AML-193 (cell line): ENCODE results near the gene OLIG1.

Source experiments
- DNase-seq, 2 experiments: peaks; one replicate each; lab custom pipeline; 2025; lab: John Stamatoyannopoulos, UW

The OLIG1 gene

GRCh38 chr21:33031152-33031911 is 38.6 kb upstream of the OLIG1 start:
- no peak for DNase-seq

GRCh38 chr21:33032434-33033047 is 37.4 kb upstream of the OLIG1 start:
- no peak for DNase-seq

GRCh38 chr21:33033094-33033951 is 36.6 kb upstream of the OLIG1 start:
- DNase-seq: no peak

GRCh38 chr21:33033961-33034413 is 36.0 kb upstream of the OLIG1 start:
- DNase-seq: no peak

- DNase-seq: no peak
Observed at GRCh38 chr21:33035147-33035546, 34.8 kb upstream of the OLIG1 start.

- DNase-seq: peak; percentile 90 to 92
Observed at GRCh38 chr21:33036430-33037162, 33.3 kb upstream of the OLIG1 start.

- DNase-seq: no peak
Observed at GRCh38 chr21:33037501-33037900, 32.4 kb upstream of the OLIG1 start.

GRCh38 chr21:33039536-33039935 is 30.4 kb upstream of the OLIG1 start:
- no peak for DNase-seq

- DNase-seq: no peak
Observed at GRCh38 chr21:33040215-33040614, 29.7 kb upstream of the OLIG1 start.

GRCh38 chr21:33041981-33042380 is 28.0 kb upstream of the OLIG1 start:
- no peak for DNase-seq

- no peak for DNase-seq
Observed at GRCh38 chr21:33042812-33043211, 27.1 kb upstream of the OLIG1 start.

GRCh38 chr21:33046455-33046854 is 23.5 kb upstream of the OLIG1 start:
- DNase-seq: no peak

- DNase-seq: no peak
Observed at GRCh38 chr21:33047231-33047630, 22.7 kb upstream of the OLIG1 start.

GRCh38 chr21:33051925-33052324 is 18.0 kb upstream of the OLIG1 start:
- DNase-seq: no peak

GRCh38 chr21:33053951-33054350 is 16.0 kb upstream of the OLIG1 start:
- DNase-seq: no peak

GRCh38 chr21:33055991-33056390 is 13.9 kb upstream of the OLIG1 start:
- DNase-seq: no peak

GRCh38 chr21:33057385-33057940 is 12.5 kb upstream of the OLIG1 start:
- no peak for DNase-seq

- DNase-seq: no peak
Observed at GRCh38 chr21:33058527-33058926, 11.4 kb upstream of the OLIG1 start.

- DNase-seq: peak; percentile 20 to 39
Observed at GRCh38 chr21:33058957-33059356, 11.0 kb upstream of the OLIG1 start.

GRCh38 chr21:33059380-33059841 is 10.5 kb upstream of the OLIG1 start:
- peak; percentile 99 for DNase-seq

- DNase-seq: no peak
Observed at GRCh38 chr21:33061233-33061632, 8.7 kb upstream of the OLIG1 start.
